Hematopoietic multipotent progenitor cell treated with erythropoietin and hydrocortisone succinate and interleukin-3 and kit ligand, for 6 days (in vitro differentiated cells): ENCODE measurements around the gene LRRC47.
"Not testable (repeated sequence)": the region's sequence is repeated elsewhere in the genome, so short reads cannot be mapped to it uniquely, and the experiment has no call there.

ENCODE experiments used
- DNase-seq: peaks from one replicate; pipeline ENCODE4 v3.0.0-alpha.2; 2015

The LRRC47 gene

GRCh38 chr1:3814771-3815561 is 18.7 kb upstream of the LRRC47 start:
- DNase-seq = no peak

DNA sequence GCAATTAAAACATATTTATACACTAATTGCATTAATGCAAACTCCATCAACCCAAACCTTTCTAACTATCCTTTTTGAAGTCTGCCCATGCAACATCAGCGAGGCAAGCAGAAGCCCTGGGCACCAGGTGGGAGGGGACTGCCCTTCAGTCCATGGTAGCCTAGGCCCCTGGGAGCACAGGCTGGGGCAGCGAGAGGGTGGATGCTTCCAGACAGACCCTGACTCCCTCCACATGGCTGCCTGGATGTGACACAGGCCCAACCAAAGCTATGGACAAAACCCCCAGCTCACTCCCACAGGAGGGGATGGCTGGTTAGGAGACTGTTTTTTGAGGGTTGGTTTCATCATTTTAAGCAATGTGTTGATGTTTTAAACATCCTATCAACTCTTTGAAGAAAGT is 17.8 kb upstream of the LRRC47 start:
- no peak for DNase-seq

GRCh38 chr1:3811595-3811911 is 15.3 kb upstream of the LRRC47 start:
- DNase-seq = no peak

- DNase-seq = not testable (repeated sequence)
Observed at GRCh38 chr1:3810149-3810761, 14.0 kb upstream of the LRRC47 start.

DNA sequence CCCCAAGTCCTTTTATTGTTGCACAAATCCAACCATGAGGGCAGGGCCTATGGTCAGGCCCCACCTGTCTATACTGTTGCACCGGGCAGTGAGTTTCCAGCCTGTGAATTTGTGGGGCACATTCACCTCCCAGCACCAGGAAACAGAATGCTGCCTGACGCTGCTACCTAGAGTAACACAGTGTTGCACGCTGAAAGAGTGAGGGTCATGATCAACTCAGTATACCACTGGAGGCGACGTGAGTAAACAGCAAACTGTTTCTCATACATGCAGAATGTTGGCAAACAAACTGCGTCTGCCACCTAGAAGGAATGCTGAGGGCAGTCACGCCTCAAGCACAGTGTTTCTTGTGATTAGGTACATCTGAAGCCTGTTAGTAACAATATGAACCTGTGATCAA is 13.4 kb upstream of the LRRC47 start:
- DNase-seq = no peak

- peak; percentile 33 for DNase-seq
Observed at GRCh38 chr1:3807769-3808168, 11.5 kb upstream of the LRRC47 start.

GRCh38 chr1:3805038-3805437 is 8.7 kb upstream of the LRRC47 start:
- DNase-seq = no peak

DNA sequence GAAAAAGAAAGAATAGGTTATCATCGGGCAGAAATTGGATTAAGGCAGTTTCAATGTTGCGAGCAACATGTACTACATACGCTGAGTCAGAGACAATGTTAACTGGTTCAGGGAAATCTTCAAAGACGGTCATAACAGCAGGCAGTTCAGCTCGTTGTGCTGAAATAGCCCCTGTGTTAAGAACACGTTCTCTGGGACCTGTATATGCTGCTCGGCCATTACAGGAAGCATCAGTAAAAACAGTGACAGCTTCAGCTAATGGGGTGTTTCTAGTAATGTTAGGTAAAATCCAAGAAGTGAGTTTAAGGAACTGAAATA is 8.3 kb upstream of the LRRC47 start:
- DNase-seq = not testable (repeated sequence)

DNA sequence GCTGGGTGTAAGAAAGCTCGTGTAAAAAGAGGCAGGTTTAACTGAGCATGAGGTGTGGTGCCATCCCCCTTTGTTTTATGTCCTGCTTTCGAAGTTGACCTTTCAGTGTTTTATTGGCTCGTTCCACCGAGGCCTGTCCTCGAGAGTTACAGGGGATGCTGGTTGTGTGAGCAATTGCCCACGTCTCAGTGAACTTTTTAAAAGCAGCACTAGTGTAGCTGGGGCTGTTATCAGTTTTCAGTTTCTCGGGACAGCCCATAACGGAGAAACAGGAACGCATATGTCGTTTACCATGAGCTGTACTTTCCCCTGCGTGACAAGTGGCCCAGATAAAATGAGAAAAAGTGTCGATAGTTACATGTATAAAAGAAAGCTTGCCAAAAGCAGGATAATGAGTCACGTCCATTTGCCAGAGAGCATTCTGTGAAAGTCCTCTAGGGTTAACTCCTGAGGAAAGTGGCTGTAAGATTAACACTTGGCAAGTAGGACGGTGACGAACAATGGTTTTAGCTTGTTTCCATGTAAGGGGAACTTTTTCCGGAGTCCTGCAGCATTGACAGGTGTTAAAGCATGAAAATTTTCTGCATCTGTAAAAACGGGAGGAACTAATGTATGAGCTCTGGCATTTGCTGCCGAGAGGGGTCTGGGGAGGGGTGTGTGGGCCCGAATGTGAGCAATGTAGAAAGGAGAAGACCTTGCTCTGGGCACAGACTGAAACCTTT is 7.8 kb upstream of the LRRC47 start:
- DNase-seq = peak; percentile 59

GRCh38 chr1:3800795-3801194 is 4.5 kb upstream of the LRRC47 start:
- not testable (repeated sequence) for DNase-seq

- no peak for DNase-seq
Observed at GRCh38 chr1:3799976-3800685, 3.8 kb upstream of the LRRC47 start.

GRCh38 chr1:3795453-3796214 is 664 bp downstream of the LRRC47 start:
- peak; percentile 27 for DNase-seq

- DNase-seq = no peak
Observed at GRCh38 chr1:3790952-3791351, 5.3 kb downstream of the LRRC47 start.

GRCh38 chr1:3790500-3790923 is 5.8 kb downstream of the LRRC47 start:
- no peak for DNase-seq

GRCh38 chr1:3789421-3790300 is 6.6 kb downstream of the LRRC47 start:
- no peak for DNase-seq

- DNase-seq = no peak
Observed at GRCh38 chr1:3788756-3789420, 7.4 kb downstream of the LRRC47 start.

DNA sequence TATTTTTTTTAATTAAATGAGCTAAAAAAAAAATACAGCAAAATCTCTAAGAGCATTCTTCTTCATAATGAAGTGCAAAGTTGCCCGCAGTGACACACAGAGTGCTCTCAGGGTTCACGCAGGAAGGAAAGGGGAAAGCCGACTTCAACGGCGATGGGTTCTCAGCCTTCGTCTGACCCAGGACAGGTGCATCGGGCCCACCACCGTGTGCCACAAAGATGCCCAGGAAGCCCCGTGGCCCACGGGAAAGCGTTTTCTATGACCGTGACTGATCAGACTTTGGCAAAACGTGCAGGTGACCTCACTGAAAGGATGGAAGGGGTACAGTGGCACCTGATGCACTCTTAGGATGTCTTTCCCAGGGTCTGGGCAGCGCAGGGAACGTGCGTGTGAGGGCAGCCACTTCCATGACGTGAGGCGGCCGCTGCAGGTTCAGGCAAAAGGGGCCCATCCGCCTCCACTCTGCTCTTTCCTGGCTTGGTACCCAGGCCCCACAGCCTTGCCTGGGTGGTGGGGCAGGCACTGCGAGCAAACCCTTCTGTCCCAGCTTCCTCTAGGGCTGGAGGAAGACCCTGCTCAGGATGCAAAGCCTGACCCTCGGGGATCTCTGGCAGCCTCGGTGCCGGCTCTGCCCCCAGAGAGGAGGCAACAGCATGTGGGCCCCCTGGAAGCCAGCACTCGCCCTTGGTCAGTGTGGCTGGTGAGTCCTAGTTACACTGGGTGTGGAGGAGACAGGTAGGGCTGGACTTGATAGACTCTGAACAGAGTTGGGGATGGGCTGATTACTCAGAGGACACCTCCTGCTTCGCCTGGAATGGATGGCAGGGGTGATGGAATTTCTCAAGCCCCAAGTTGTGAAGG is 8.3 kb downstream of the LRRC47 start:
- DNase-seq = no peak

GRCh38 chr1:3787349-3787715 is 9.0 kb downstream of the LRRC47 start:
- DNase-seq = no peak

DNA sequence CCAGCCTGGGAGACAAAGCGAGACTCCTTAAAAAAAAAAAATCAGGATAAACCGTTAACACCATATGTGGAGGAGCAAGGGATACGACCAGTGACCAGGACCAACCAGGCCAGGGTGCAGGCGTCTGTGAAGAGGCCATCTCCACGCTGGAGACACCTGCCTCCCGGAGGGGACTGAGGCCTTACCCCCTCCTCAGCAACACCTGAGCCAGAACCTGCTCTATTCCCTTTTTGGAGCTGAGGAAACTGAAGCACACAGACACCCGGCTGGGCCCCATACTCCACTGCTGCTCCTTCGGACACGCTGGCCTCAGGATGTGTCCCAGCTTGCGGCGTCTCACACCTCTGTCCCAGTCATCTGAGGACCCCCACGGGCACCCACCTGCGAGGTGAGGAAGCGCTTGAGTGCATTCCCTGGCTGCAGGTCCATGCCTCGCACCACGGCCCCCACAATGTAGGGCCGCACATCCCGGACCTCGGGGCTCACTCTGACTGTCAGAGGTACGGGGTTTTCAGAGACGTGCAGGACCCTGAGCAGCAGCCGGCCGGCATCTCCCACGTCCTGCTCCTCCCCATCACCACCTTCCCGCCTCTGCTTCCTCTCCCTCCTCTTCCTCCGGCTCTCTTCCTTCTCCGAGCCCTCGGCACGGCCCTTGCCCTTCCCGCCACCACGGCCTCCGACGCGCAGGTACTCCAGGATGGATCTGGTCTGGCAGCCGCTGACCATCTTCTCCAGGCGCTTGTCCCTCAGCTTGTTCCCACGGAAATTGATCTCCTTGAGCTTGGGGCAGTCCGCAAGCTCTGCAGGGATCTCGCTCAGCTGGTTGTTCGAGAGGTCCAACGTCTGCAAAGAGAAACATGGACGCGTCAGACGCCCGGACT is 9.6 kb downstream of the LRRC47 start:
- no peak for DNase-seq
